Retina (tissue), 1 donor: Measurements from ENCODE around the gene ARHGEF40.

ENCODE experiments used
- DNase-seq: peaks from one replicate; pipeline ENCODE4 v3.0.0-alpha.2; 2016

Gene ARHGEF40

GRCh38 chr14:21084998-21085853, 15.1 kb downstream of the ARHGEF40 start:
- DNase-seq = no peak

GRCh38 chr14:21086908-21087293, 16.8 kb downstream of the ARHGEF40 start:
- no peak for DNase-seq

GRCh38 chr14:21087294-21088091, 17.4 kb downstream of the ARHGEF40 start:
- peak; percentile 86 for DNase-seq

- DNase-seq = no peak
These were observed 18.6 kb downstream of the ARHGEF40 start for GRCh38 chr14:21088687-21089086.

- DNase-seq = no peak
These were observed 19.2 kb downstream of the ARHGEF40 start for GRCh38 chr14:21089271-21089670.

- no peak for DNase-seq
These were observed 19.7 kb downstream of the ARHGEF40 start for GRCh38 chr14:21089877-21090193.

- DNase-seq = no peak
These were observed 20.3 kb downstream of the ARHGEF40 start for GRCh38 chr14:21090194-21090939.

- DNase-seq = no peak
These were observed 21.0 kb downstream of the ARHGEF40 start for GRCh38 chr14:21090940-21091663.

- DNase-seq = no peak
These were observed 21.7 kb downstream of the ARHGEF40 start for GRCh38 chr14:21091821-21092272.

GRCh38 chr14:21092273-21093011, 22.3 kb downstream of the ARHGEF40 start:
- peak; percentile 91 for DNase-seq

GRCh38 chr14:21093018-21093417, 22.9 kb downstream of the ARHGEF40 start:
- no peak for DNase-seq

GRCh38 chr14:21093769-21094681, 23.9 kb downstream of the ARHGEF40 start:
- peak; percentile 93 for DNase-seq

GRCh38 chr14:21095430-21096205, 25.5 kb downstream of the ARHGEF40 start:
- no peak for DNase-seq

GRCh38 chr14:21096438-21096837, 26.3 kb downstream of the ARHGEF40 start:
- no peak for DNase-seq

GRCh38 chr14:21096978-21097635, 27.0 kb downstream of the ARHGEF40 start:
- peak; percentile 67 for DNase-seq

- no peak for DNase-seq
These were observed 27.6 kb downstream of the ARHGEF40 start for GRCh38 chr14:21097636-21098075.

- no peak for DNase-seq
These were observed 28.2 kb downstream of the ARHGEF40 start, which contains the start of gene ZNF219 for GRCh38 chr14:21098076-21098891. TSS of gene ZNF219 (minus strand) at chr14:21098655. CDS start at chr14:21093591, 5,064 bp downstream.
